Upper lobe of left lung (tissue), 6 donors: ENCODE measurements around the gene IGSF21. TPM values are rescaled to one million over a fixed set of nuclear protein-coding genes. Genes with fewer than 3 reads are reported as not detected.
A peak's percentile ranks its signal among the peaks of the same experiment; 100 is the strongest.

Experiments used
- ATAC-seq, 2 donors: fragments of 200-7000 bp; cut with Tn5 transposase; one replicate each; pipeline ENCODE4 v1.9.1; 2022; ENCODE audit warnings: mild to moderate bottlenecking in 2 of 2, moderate library complexity in 2 of 2; ENCODE audit not compliant: low FRiP score in 2 of 2
- DNase-seq, 2 donors: peaks; one replicate each; pipeline ENCODE4 v3.0.0-alpha.2; 2019 to 2020
- H3K27ac ChIP-seq, 4 donors: fragments of 200-600 bp; sonication (generic); one replicate each; pipeline ENCODE4 v1.5.1; 2016 to 2019
- H3K27me3 ChIP-seq, 4 donors: fragments of 200-600 bp; sonication (generic); one replicate each; pipeline ENCODE4 v1.5.1; 2017 to 2019
- H3K36me3 ChIP-seq, 4 donors: fragments of 200-600 bp; sonication (generic); one replicate each; pipeline ENCODE4 v1.5.1; 2016 to 2019
- H3K4me1 ChIP-seq, 4 donors: fragments of 200-600 bp; sonication (generic); one replicate each; pipeline ENCODE4 v1.5.1; 2018 to 2019
- H3K4me3 ChIP-seq, 4 donors: fragments of 200-600 bp; sonication (generic); one replicate each; pipeline ENCODE4 v1.5.1; 2017 to 2019; ENCODE audit warnings: mild to moderate bottlenecking in 2 of 4, moderate library complexity in 1 of 4
- H3K9me3 ChIP-seq, 4 donors: fragments of 200-600 bp; sonication (generic); one replicate each; pipeline ENCODE4 v1.5.1; 2018 to 2019
- EP300 ChIP-seq, 4 donors: sonication (generic); formaldehyde crosslinking; IDR thresholded peaks; one replicate each; pipeline ENCODE4 v1.5.1; 2017; ENCODE audit warnings: antibody characterized with exemption in 4 of 4, control low read depth in 2 of 4
- POLR2A ChIP-seq, 4 donors: fragments of 450-650 bp; IDR thresholded peaks; one replicate each; pipeline ENCODE4 v1.5.1; 2016 to 2017; ENCODE audit warnings: antibody characterized with exemption in 4 of 4, mild to moderate bottlenecking in 2 of 4
- POLR2AphosphoS5 ChIP-seq, 2 donors: sonication (generic); formaldehyde crosslinking; IDR thresholded peaks; one replicate each; pipeline ENCODE4 v1.5.1; 2017; ENCODE audit warnings: antibody characterized with exemption in 2 of 2
- WGBS, 2 donors: methylation state at CpG; one replicate each; pipeline ENCODE4 v1.1.5; 2017 to 2018; 5-methylcytosine and 5-hydroxymethylcytosine counted together
- total RNA-seq, 6 donors: library from RNA; depleted of rRNA in 4 of 6; stranded (reverse); fragments of >200 nt in 4 of 6; gene quantifications; one replicate each; pipeline versions ENCODE4 v1.1.0 to v1.2.1, GENCODE V29; 2016 to 2021
- TF ChIP-seq, protein P1 (sequence below), 6 experiments: fragments of 450-650 bp in 4 of 6; fragments of 200-600 bp in 2 of 6; sonication (generic) in 2 of 6; IDR thresholded peaks; one replicate each; pipeline ENCODE4 v1.5.1; 2016 to 2019; ENCODE audit warnings: antibody characterized with exemption in 6 of 6
- donor health status: DM: no; HTN: no; CAD: no; lungs with moderate emphysema.
- donor health status: DM: no; HTN: yes; CAD: no; lungs with severe emphysema.

IGSF21 gene
- total RNA-seq, 6 donors from 2014 or later, result 1.1 to 2.9 (median 2.0) TPM; not detected in 1

- Histone ChIP-seq H3K27ac (no peak overlapping the region), H3K36me3 (no peaks in the 10 kb centered on the region), H3K9me3 (no peaks in the 10 kb centered on the region), H3K4me3 (no peak overlapping the region), H3K27me3 (no peaks in the 10 kb centered on the region), H3K4me1 (no peaks in the 10 kb centered on the region)
- ATAC-seq (peak in 1 of 2 donors; percentile 25), DNase-seq (no peak)
- TF ChIP-seq POLR2AphosphoS5 (IDR thresholded peaks at IDR 0.05), result no peak
- 29 to 34% methylated on average over 7 of the region's 7 CpGs for WGBS, 2 donors
These were observed 218.8 kb downstream of the IGSF21 start for GRCh38 chr1:18326211-18326897.

- DNase-seq (no peak), ATAC-seq (no peak)
- TF ChIP-seq POLR2A (IDR thresholded peaks at IDR 0.05), result no peak
- TF ChIP-seq, protein P1, sequence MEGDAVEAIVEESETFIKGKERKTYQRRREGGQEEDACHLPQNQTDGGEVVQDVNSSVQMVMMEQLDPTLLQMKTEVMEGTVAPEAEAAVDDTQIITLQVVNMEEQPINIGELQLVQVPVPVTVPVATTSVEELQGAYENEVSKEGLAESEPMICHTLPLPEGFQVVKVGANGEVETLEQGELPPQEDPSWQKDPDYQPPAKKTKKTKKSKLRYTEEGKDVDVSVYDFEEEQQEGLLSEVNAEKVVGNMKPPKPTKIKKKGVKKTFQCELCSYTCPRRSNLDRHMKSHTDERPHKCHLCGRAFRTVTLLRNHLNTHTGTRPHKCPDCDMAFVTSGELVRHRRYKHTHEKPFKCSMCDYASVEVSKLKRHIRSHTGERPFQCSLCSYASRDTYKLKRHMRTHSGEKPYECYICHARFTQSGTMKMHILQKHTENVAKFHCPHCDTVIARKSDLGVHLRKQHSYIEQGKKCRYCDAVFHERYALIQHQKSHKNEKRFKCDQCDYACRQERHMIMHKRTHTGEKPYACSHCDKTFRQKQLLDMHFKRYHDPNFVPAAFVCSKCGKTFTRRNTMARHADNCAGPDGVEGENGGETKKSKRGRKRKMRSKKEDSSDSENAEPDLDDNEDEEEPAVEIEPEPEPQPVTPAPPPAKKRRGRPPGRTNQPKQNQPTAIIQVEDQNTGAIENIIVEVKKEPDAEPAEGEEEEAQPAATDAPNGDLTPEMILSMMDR (IDR thresholded peaks at IDR 0.05), result no peak
- Histone ChIP-seq H3K4me1 (no peaks in the 10 kb centered on the region), H3K36me3 (no peaks in the 10 kb centered on the region), H3K27me3 (no peaks in the 10 kb centered on the region), H3K9me3 (no peaks in the 10 kb centered on the region), H3K27ac (no peak overlapping the region), H3K4me3 (no peak overlapping the region)
- 36 to 41% methylated on average over 2 of the region's 2 CpGs for WGBS, 2 donors
These were observed 220.1 kb downstream of the IGSF21 start for GRCh38 chr1:18327650-18328049.

DNA sequence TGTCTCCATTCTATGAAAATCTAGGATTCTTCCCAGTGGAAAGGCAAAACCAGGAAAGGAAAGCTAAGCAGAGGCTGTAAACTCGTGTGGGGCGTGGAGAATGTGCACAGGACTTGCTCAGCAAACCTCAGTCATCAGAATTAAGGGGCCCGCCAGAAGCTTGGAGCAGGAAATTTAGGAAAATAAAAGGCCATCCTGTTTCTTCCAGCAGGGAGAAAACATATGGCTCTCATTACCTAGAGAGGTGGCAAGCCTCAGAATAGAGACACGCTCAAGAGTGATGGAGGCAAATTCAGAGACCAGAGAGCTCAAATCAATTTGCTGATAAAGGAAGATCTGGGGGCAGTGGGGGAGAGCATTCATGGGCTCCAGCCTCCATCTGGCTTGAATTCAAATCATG lies 221.2 kb downstream of the IGSF21 start:
- no peak for ATAC-seq
- TF ChIP-seq EP300 (IDR thresholded peaks at IDR 0.05) (no peak), POLR2A (IDR thresholded peaks at IDR 0.05) (no peak), POLR2AphosphoS5 (IDR thresholded peaks at IDR 0.05) (no peak)
- TF ChIP-seq, protein P1 (IDR thresholded peaks at IDR 0.05), result no peak
- H3K27me3 ChIP-seq, result no peaks in the 10 kb centered on the region
- no peaks in the 10 kb centered on the region for H3K36me3 ChIP-seq
- 33 to 41% methylated on average over 4 of the region's 4 CpGs for WGBS, 2 donors
- H3K9me3 ChIP-seq, result no peaks in the 10 kb centered on the region
- no peaks in the 10 kb centered on the region for H3K4me1 ChIP-seq
- no peak overlapping the region for H3K27ac ChIP-seq
- DNase-seq, result no peak
- H3K4me3 ChIP-seq, result no peak overlapping the region

DNA sequence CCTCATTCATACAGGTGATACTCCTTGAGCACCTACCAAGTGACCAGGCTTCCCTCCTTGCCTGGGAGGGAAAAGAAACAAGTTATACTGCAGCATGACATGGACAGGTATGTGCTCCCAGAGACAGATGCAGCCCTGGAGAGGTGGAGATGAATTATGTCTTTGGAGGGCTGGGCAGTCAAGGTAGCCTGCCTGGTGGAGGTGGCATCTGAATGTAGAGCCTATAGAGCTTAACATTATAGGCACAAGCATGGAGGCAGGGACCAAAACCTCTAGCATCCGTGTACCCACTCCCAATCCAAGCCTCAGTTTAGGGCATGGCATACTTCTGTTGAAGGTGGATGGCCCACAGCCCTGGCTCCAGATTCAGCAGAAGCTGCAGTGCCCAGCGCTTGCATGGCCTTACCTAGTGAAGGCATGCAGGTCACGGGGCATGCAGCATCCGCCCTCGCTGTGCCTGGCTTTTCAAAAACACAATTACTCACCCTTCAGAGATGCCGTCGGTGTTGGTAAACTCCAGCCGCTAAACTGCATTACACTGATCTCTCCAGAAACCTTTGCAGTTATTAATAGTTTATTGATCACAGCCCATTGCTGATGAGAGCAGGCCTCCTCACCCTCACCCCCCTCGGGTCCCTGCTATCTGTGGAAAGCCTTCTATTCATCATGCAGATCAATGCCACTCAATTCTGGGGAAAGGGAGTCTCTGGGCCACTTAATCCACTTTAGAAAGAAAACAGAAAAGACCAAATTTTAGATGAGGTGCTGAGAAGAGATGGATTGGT lies 222.1 kb downstream of the IGSF21 start:
- Histone ChIP-seq H3K4me3 (no peak overlapping the region), H3K9me3 (no peaks in the 10 kb centered on the region), H3K27me3 (no peaks in the 10 kb centered on the region), H3K27ac (no peak overlapping the region), H3K4me1 (no peaks in the 10 kb centered on the region), H3K36me3 (no peaks in the 10 kb centered on the region)
- no peak for ATAC-seq
- WGBS, 2 donors, result 78 to 83% methylated on average over 8 to 9 of the region's 9 CpGs
- TF ChIP-seq EP300 (IDR thresholded peaks at IDR 0.05), result no peak
- TF ChIP-seq POLR2AphosphoS5 (IDR thresholded peaks at IDR 0.05), result no peak
- TF ChIP-seq, protein P1 (IDR thresholded peaks at IDR 0.05), result no peak
- no peak for TF ChIP-seq POLR2A (IDR thresholded peaks at IDR 0.05)
- DNase-seq, result no peak

GRCh38 chr1:18332576-18332975 lies 225.0 kb downstream of the IGSF21 start:
- H3K9me3 ChIP-seq, result no peaks in the 10 kb centered on the region
- H3K27me3 ChIP-seq, result no peaks in the 10 kb centered on the region
- no peak overlapping the region for H3K27ac ChIP-seq
- TF ChIP-seq, protein P1 (IDR thresholded peaks at IDR 0.05), result no peak
- TF ChIP-seq POLR2AphosphoS5 (IDR thresholded peaks at IDR 0.05), result no peak
- no peak for TF ChIP-seq EP300 (IDR thresholded peaks at IDR 0.05)
- no peak for TF ChIP-seq POLR2A (IDR thresholded peaks at IDR 0.05)
- ATAC-seq (no peak), DNase-seq (no peak)
- no peaks in the 10 kb centered on the region for H3K36me3 ChIP-seq
- WGBS, 2 donors, result 33 to 34% methylated on average over 6 of the region's 6 CpGs
- no peaks in the 10 kb centered on the region for H3K4me1 ChIP-seq
- H3K4me3 ChIP-seq, result no peak overlapping the region
